CD1c-positive myeloid dendritic cell (primary cell): ENCODE results near the gene TICAM1.
"Not testable (repeated sequence)": the region's sequence is repeated elsewhere in the genome, so short reads cannot be mapped to it uniquely, and the experiment has no call there.

Experiments used
- DNase-seq: peaks from one replicate; pipeline ENCODE4 v3.0.0-alpha.2; 2016; ENCODE audit errors: extremely low spot score

Gene TICAM1

GRCh38 chr19:4803736-4804695 lies 27.5 kb downstream of the TICAM1 start:
- peak; percentile 67 for DNase-seq

- no peak for DNase-seq
Observed at GRCh38 chr19:4802711-4803110, 28.8 kb downstream of the TICAM1 start.

- DNase-seq: no peak
Observed at GRCh38 chr19:4801085-4801619, 30.4 kb downstream of the TICAM1 start.

GRCh38 chr19:4800591-4801081 lies 30.9 kb downstream of the TICAM1 start:
- no peak for DNase-seq

GRCh38 chr19:4795400-4795799 lies 36.1 kb downstream of the TICAM1 start:
- peak; percentile 49 for DNase-seq

GRCh38 chr19:4794971-4795370 lies 36.5 kb downstream of the TICAM1 start:
- no peak for DNase-seq

GRCh38 chr19:4793278-4793677 lies 38.2 kb downstream of the TICAM1 start:
- DNase-seq: not testable (repeated sequence)

- DNase-seq: not testable (repeated sequence)
Observed at GRCh38 chr19:4792866-4793195, 38.7 kb downstream of the TICAM1 start.

GRCh38 chr19:4792019-4792865 lies 39.3 kb downstream of the TICAM1 start:
- not testable (repeated sequence) for DNase-seq

- peak; percentile 100 for DNase-seq
Observed at GRCh38 chr19:4791183-4792018, 40.1 kb downstream of the TICAM1 start, which contains the start of gene FEM1A. FEM1A (plus strand) TSS chr19:4791734; CDS start chr19:4791855, 121 bp downstream.

GRCh38 chr19:4786412-4787016 lies 45.0 kb downstream of the TICAM1 start:
- DNase-seq: not testable (repeated sequence)

GRCh38 chr19:4781801-4782200 lies 49.7 kb downstream of the TICAM1 start:
- no peak for DNase-seq

GRCh38 chr19:4780860-4781259 lies 50.7 kb downstream of the TICAM1 start:
- no peak for DNase-seq

GRCh38 chr19:4778124-4778523 lies 53.4 kb downstream of the TICAM1 start:
- not testable (repeated sequence) for DNase-seq

- DNase-seq: no peak
Observed at GRCh38 chr19:4776436-4777211, 54.9 kb downstream of the TICAM1 start.

- DNase-seq: no peak
Observed at GRCh38 chr19:4775627-4776152, 55.8 kb downstream of the TICAM1 start.

- no peak for DNase-seq
Observed at GRCh38 chr19:4774136-4774535, 57.4 kb downstream of the TICAM1 start.

- DNase-seq: no peak
Observed at GRCh38 chr19:4773047-4773640, 58.4 kb downstream of the TICAM1 start.

- DNase-seq: no peak
Observed at GRCh38 chr19:4772566-4772965, 58.9 kb downstream of the TICAM1 start.
